ENCODE measurements around the gene GLCCI1. TPM values are rescaled to one million over a fixed set of nuclear protein-coding genes. Genes with fewer than 3 reads are reported as not detected.
A peak's percentile ranks its signal among the peaks of the same experiment; 100 is the strongest.

Gene GLCCI1
- total and polyA plus RNA-seq, 2 donors (not counting 3 experiments of a cell fraction or from before 2014, with no cell fraction given): 2.3 to 5.6 TPM

DNA sequence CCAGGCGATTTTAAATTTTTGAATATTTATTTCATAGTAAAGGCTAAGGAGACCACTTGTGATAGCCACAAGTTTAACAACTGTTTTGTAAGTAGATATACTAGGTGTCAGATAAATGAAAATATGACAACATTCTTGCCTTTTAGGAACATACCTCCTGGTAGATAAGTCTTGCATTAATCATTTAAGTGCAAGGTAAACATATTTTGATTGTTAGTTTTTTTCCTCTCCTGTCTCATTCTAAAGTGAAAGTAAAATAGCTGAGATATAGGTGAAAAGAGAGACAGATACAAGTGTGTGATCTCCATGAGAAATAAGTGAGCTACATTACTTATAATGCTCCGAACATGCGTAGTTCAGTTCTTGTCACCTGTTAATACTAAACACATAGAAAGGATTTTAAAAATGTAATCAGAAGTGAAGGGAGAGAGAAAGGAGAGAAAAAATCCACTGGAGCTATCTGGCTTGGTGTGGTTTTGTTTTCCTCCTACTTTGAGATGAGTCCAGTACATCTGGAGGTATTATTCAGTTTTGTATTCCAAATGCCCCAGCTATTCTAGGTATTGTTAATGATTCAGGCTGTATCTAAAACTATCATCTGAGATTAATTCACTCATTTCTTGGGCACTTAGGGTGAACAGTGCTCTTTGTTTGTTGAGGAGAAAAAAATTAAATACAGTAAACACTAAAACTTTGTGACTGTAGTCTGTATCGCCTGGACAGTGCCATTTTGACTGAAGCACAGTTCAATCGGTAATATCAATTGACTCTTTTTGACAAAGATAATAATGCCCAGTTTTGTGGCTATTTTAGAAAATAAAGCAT, 21.2 kb downstream of the GLCCI1 start:
- Histone ChIP-seq H2AFZ (ENCODE audit: low read depth, low read length) (no peak overlapping the region), H3K79me2 (ENCODE audit: control insufficient read depth, insufficient read depth, low read length) (no peaks in the 10 kb centered on the region), H3K9me3 (replicated peaks; ENCODE audit: control insufficient read depth, insufficient read depth, low read length) (no peaks in the 10 kb centered on the region), H3K9me1 (replicated peaks; ENCODE audit: control insufficient read depth, extremely low read depth, insufficient read depth, low read length) (no peaks in the 10 kb centered on the region), H3K4me1 (ENCODE audit: control insufficient read depth, extremely low read depth, insufficient read depth, low read length) (no peaks in the 10 kb centered on the region), H3K36me3 (ENCODE audit: control insufficient read depth in 2 of 2, extremely low read depth in 1 of 2, insufficient read depth in 2 of 2, low read length in 2 of 2) (no peaks in the 10 kb centered on the region), H4K20me1 (replicated peaks; ENCODE audit: control insufficient read depth, extremely low read depth, insufficient read depth, low read length) (no peaks in the 10 kb centered on the region), H3K4me2 (ENCODE audit: insufficient read depth, low read length) (no peak overlapping the region), H3K27me3 (ENCODE audit: control insufficient read depth in 2 of 2, insufficient read depth in 2 of 2, low read length in 2 of 2) (no peaks in the 10 kb centered on the region), H3K27ac (ENCODE audit: insufficient read depth, low read depth, low read length) (no peak overlapping the region), H3K9ac (replicated peaks; ENCODE audit: extremely low read depth, insufficient read depth, low read length) (no peak overlapping the region), H3K4me3 (replicated peaks in 1 of 3; ENCODE audit: insufficient read depth in 1 of 3, low read depth in 1 of 3, low read length in 3 of 3) (no peak overlapping the region)
- ChIA-PET CTCF (interaction anchor here (0.8 to 1.8 kb wide), 4 partner anchors 9 to 309 kb away, joined by 3 to 5 read pairs (median 4); no protein-coding TSS in a partner anchor), POLR2A (no interaction called here)
- dilution Hi-C loops (cut with MboI; ENCODE audit: extremely low pct_ligation_motif_present, low sequenced_read_pairs): no loop called here
- no peak for TF ChIP-seq MYC (IDR thresholded peaks at IDR 0.05; ENCODE audit: low read depth, low read length)
- TF ChIP-seq CTCF (IDR thresholded peaks at IDR 0.05; ENCODE audit: extremely low read depth in 1 of 2, insufficient read depth in 1 of 2, low read depth in 1 of 2, low read length in 2 of 2): no peak
- TF ChIP-seq JUN (IDR thresholded peaks at IDR 0.05; ENCODE audit: borderline replicate concordance, insufficient read depth, insufficient read length, low read depth): no peak
- no peak for TF ChIP-seq GATA2 (IDR thresholded peaks at IDR 0.05; ENCODE audit: insufficient read depth, insufficient read length, low read depth, low read length)
- no peak for TF ChIP-seq EZH2 (IDR thresholded peaks at IDR 0.05; ENCODE audit: borderline replicate concordance, low read depth, low read length, severe bottlenecking)
- TF ChIP-seq, protein P1, sequence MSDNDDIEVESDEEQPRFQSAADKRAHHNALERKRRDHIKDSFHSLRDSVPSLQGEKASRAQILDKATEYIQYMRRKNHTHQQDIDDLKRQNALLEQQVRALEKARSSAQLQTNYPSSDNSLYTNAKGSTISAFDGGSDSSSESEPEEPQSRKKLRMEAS (IDR thresholded peaks at IDR 0.05; ENCODE audit: insufficient read depth, insufficient read length): no peak
- no peak for TF ChIP-seq POLR2A (IDR thresholded peaks at IDR 0.05; ENCODE audit: low read depth, low read length)
- no peak for TF ChIP-seq FOS (IDR thresholded peaks at IDR 0.05; ENCODE audit: borderline replicate concordance, insufficient read depth, low read length)
- no peak for TF ChIP-seq POLR2AphosphoS5 (IDR thresholded peaks at IDR 0.05; ENCODE audit: insufficient read depth, low read depth, low read length)
- DNase-seq (ENCODE audit: low read depth, low spot score) (peak; percentile 10), FAIRE-seq (no peak)
- BruUV-seq (replicated peaks): no TSS peak
- intact Hi-C loops (cut with micrococcal nuclease): no loop called here
